22Rv1 (cell line): Measurements from ENCODE around the gene SLC9C2.
"Not testable (repeated sequence)": the region's sequence is repeated elsewhere in the genome, so short reads cannot be mapped to it uniquely, and the experiment has no call there.

Experiments used
- ZFX ChIP-seq: fragments of 450-650 bp; IDR thresholded peaks from 2 replicates; pipeline ENCODE4 v1.6.1; 2017; ENCODE audit warnings: antibody characterized with exemption, borderline replicate concordance
- TF ChIP-seq, protein P1 (sequence below): fragments of 450-650 bp; IDR thresholded peaks from 2 replicates; pipeline ENCODE4 v1.5.1; 2017; ENCODE audit warnings: mild to moderate bottlenecking

DNA sequence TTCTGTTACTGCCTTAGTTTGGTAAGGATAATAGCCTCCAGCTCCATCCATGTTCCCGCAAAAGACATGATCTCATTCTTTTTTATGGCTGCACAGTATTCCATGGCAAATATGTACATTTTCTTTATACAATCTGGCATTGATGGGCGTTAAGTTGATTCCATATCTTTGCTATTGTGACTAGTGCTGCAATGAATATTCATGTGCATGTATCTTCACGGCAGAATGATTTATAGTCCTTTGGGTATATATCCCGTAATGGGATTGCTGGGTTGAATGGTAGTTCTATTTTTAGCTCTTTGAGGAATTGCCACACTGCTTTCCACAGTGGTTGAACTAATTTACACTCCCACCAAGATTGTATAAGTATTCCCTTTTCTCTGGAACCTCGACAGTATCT, 11.7 kb downstream of the SLC9C2 start:
- TF ChIP-seq, protein P1, sequence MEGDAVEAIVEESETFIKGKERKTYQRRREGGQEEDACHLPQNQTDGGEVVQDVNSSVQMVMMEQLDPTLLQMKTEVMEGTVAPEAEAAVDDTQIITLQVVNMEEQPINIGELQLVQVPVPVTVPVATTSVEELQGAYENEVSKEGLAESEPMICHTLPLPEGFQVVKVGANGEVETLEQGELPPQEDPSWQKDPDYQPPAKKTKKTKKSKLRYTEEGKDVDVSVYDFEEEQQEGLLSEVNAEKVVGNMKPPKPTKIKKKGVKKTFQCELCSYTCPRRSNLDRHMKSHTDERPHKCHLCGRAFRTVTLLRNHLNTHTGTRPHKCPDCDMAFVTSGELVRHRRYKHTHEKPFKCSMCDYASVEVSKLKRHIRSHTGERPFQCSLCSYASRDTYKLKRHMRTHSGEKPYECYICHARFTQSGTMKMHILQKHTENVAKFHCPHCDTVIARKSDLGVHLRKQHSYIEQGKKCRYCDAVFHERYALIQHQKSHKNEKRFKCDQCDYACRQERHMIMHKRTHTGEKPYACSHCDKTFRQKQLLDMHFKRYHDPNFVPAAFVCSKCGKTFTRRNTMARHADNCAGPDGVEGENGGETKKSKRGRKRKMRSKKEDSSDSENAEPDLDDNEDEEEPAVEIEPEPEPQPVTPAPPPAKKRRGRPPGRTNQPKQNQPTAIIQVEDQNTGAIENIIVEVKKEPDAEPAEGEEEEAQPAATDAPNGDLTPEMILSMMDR, result not testable (repeated sequence)
- TF ChIP-seq ZFX, result not testable (repeated sequence)
